Esophagus muscularis mucosa (tissue), 3 donors: ENCODE results near the gene FHL3.

Experiments
- POLR2A ChIP-seq: fragments of 450-650 bp; IDR thresholded peaks from one replicate; pipeline ENCODE4 v1.6.1; 2017; ENCODE audit warnings: antibody characterized with exemption, moderate library complexity, mild to moderate bottlenecking, low read depth
- POLR2AphosphoS5 ChIP-seq, 2 donors: sonication (generic); formaldehyde crosslinking; IDR thresholded peaks; one replicate each; pipeline ENCODE4 v1.6.1; 2017; ENCODE audit warnings: antibody characterized with exemption in 2 of 2
- TF ChIP-seq, protein P1 (sequence below), 3 experiments: fragments of 200-600 bp in 2 of 3; fragments of 450-650 bp in 1 of 3; sonication (generic) in 2 of 3; IDR thresholded peaks; one replicate each; pipeline ENCODE4 v1.5.1; 2017 to 2019; ENCODE audit warnings: antibody characterized with exemption in 3 of 3, mild to moderate bottlenecking in 2 of 3, moderate library complexity in 1 of 3

DNA sequence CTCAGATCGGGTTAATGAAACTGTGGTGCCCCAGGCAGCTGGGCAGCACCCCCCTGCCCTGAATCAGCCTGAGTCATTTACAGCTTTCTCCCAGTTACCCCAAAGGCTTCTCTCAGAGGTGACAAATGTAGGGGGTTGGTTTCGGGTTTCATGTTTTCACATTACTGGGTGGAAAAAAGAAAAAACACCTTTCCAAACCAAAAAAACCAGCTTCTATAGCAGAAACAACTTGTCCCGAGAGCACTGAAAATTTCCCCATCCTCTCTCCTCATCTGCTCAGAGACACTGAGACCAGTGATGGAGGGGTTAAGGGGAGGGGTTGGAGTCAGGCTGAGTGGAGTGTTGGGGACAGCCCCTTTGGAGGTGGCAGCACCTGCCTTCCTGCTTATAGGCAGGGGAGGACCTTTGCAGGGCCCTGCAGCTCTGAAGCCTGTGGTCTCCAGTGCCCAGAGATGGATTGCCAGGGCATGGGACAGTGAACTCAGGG is 22.8 kb upstream of the FHL3 start:
- TF ChIP-seq, protein P1, sequence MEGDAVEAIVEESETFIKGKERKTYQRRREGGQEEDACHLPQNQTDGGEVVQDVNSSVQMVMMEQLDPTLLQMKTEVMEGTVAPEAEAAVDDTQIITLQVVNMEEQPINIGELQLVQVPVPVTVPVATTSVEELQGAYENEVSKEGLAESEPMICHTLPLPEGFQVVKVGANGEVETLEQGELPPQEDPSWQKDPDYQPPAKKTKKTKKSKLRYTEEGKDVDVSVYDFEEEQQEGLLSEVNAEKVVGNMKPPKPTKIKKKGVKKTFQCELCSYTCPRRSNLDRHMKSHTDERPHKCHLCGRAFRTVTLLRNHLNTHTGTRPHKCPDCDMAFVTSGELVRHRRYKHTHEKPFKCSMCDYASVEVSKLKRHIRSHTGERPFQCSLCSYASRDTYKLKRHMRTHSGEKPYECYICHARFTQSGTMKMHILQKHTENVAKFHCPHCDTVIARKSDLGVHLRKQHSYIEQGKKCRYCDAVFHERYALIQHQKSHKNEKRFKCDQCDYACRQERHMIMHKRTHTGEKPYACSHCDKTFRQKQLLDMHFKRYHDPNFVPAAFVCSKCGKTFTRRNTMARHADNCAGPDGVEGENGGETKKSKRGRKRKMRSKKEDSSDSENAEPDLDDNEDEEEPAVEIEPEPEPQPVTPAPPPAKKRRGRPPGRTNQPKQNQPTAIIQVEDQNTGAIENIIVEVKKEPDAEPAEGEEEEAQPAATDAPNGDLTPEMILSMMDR (IDR thresholded peaks at IDR 0.05) = no peak
- TF ChIP-seq POLR2A (no peak), POLR2AphosphoS5 (IDR thresholded peaks at IDR 0.05) (no peak)
